Activated CD4-positive, alpha-beta memory T cell treated with anti-CD3 and anti-CD28 coated beads, Interleukin-2, amount 10 ng/mL, durations not matched to agents 7 days and 5 days (primary cell): ENCODE data around the gene PLA1A. TPM values are rescaled to one million over a fixed set of nuclear protein-coding genes. Genes with fewer than 3 reads are reported as not detected.
"Not testable (repeated sequence)": the region's sequence is repeated elsewhere in the genome, so short reads cannot be mapped to it uniquely, and the experiment has no call there.

ENCODE experiments used
- CTCF ChIA-PET: fragments of 350-600 bp; sonication (Branson Sonifier 250); formaldehyde crosslinking; loops from one replicate; lab custom pipeline; 2021; ENCODE audit warnings: antibody characterized with exemption, inconsistent platforms; lab: Charles Lee
- POLR2A ChIA-PET: fragments of 350-600 bp; sonication (Branson Sonifier 250); formaldehyde crosslinking; loops from one replicate; lab custom pipeline; 2021; ENCODE audit warnings: antibody characterized with exemption; lab: Charles Lee
- DNase-seq: peaks from one replicate; pipeline ENCODE4 v3.0.0-alpha.2; 2020
- H3K27ac Mint-ChIP-seq: one replicate; pipeline ENCODE4 v1.8.0; 2021; ENCODE audit warnings: mild to moderate bottlenecking, mixed read lengths
- H3K27me3 Mint-ChIP-seq: one replicate; pipeline ENCODE4 v1.8.0; 2021; ENCODE audit warnings: mixed read lengths
- H3K36me3 Mint-ChIP-seq: one replicate; pipeline ENCODE4 v1.8.0; 2021; ENCODE audit warnings: low read depth, mixed read lengths
- H3K4me1 Mint-ChIP-seq: one replicate; pipeline ENCODE4 v1.8.0; 2021; ENCODE audit warnings: mixed read lengths
- H3K4me3 Mint-ChIP-seq: one replicate; pipeline ENCODE4 v1.8.0; 2021; ENCODE audit warnings: mild to moderate bottlenecking, mixed read lengths
- H3K9me3 Mint-ChIP-seq: one replicate; pipeline ENCODE4 v1.8.0; 2021; ENCODE audit warnings: mixed read lengths
- total RNA-seq, 2 experiments: library from RNA; stranded (reverse); gene quantifications; one replicate each; pipeline ENCODE4 v1.2.3, GENCODE V29; 2021

Gene PLA1A
- total RNA-seq, 2 experiments from 2014 or later: 0.25 TPM; not detected in 1

DNA sequence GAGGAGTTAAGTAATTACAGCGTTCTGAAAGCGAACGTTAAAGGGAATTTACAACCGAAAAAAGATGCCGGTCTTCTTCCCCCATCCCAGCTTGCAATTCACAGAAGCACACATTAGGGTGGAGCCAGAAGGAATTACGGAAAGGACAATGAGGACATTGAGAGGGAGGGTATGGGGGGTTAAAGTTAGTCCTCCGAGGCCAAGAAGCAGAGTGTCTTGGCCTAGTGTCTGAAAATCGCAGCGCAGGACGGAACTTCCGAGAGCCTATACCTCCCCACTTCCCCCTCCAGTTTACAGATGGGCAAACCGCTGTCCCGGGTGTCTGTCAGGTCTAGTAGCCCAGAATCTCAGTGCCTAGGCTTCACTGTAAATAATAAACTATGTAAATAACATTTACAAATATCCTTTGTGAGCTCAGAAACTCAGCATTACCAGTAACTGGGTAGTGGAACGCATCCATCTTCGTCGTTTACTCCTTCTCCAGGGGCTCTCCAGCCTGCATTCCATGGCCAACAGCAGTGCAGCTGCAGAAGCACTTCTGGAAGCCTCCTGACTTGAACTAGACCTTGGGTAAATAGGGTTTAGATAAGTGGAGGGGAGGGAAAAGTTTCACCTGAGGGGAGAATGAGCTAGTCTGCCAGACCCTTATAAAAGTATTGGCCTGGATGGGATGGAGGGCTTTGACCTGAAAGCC is 17.5 kb upstream of the PLA1A start:
- ChIA-PET CTCF (interaction anchor here (0.9 to 4.8 kb wide), 3 partner anchors 20 to 21 kb away, joined by 3 to 21 read pairs (median 3); partner anchors contain the start of gene CD80), POLR2A (interaction anchor here (0.6 to 3.9 kb wide), 10 partner anchors 8 to 262 kb away, joined by 3 to 31 read pairs (median 3); partner anchors contain the start of genes CD80, COX17, POGLUT1 and TMEM39A)
- Mint-ChIP-seq H3K36me3 (peaks cover 4% of the 10 kb centered on the region), H3K27me3 (no peaks in the 10 kb centered on the region), H3K4me3 (peak overlapping the region; percentile 87), H3K9me3 (no peaks in the 10 kb centered on the region), H3K4me1 (peaks cover 31% of the 10 kb centered on the region), H3K27ac (peak overlapping the region; percentile 83)
- no peak for DNase-seq

DNA sequence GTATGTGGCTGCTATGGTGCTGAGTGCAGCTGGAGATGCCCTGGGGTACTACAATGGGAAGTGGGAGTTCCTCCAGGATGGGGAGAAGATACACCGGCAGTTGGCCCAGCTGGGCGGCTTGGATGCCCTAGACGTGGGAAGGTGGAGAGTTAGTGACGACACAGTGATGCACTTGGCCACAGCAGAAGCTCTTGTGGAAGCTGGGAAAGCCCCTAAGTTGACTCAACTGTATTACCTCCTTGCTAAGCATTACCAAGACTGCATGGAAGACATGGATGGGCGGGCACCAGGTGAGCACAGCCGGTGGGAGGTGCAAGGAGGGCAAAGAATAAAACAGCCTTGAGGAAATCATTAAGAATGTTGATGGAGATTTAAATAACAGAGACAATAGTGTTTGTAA is 15.5 kb upstream of the PLA1A start:
- Mint-ChIP-seq H3K27me3 (no peaks in the 10 kb centered on the region), H3K4me1 (peaks cover 33% of the 10 kb centered on the region), H3K36me3 (peaks cover 4% of the 10 kb centered on the region), H3K9me3 (no peaks in the 10 kb centered on the region), H3K27ac (no peak overlapping the region), H3K4me3 (no peak overlapping the region)
- ChIA-PET POLR2A (interaction anchor here (1.0 to 3.9 kb wide), 3 partner anchors 17 to 36 kb away, joined by 3 to 31 read pairs (median 3); partner anchors contain the start of gene CD80), CTCF (interaction anchor here (0.6 to 1.2 kb wide), 2 partner anchors 22 to 63 kb away, joined by 3 to 4 read pairs; no protein-coding TSS in a partner anchor)
- peak; percentile 43 for DNase-seq

DNA sequence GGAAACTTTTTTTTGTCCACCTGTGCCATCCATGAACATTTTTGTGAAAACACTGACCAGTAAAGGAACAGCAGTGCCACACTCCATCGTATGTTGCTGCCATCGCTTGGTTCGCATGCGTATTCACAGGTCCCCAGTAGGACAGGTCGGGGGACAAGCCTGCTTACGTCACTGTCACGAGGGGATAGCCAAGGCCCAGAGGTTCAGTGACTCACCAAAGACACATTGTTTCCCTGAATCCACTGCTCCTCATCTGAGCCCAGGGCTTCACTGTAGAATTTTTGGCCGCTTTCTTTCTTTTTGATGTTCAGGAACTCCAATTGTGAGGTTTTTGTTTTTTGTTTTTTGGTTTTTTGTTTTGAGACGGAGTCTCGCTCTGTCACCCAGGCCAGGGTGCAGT is 12.5 kb upstream of the PLA1A start:
- H3K4me3 Mint-ChIP-seq: no peak overlapping the region
- peaks cover 29% of the 10 kb centered on the region for H3K36me3 Mint-ChIP-seq
- DNase-seq: no peak
- H3K27me3 Mint-ChIP-seq: peaks cover 4% of the 10 kb centered on the region
- no peak overlapping the region for H3K27ac Mint-ChIP-seq
- peaks cover 11% of the 10 kb centered on the region for H3K9me3 Mint-ChIP-seq
- H3K4me1 Mint-ChIP-seq: peaks cover 45% of the 10 kb centered on the region
- CTCF ChIA-PET: no interaction called here
- POLR2A ChIA-PET: interaction anchor here (1.0 to 1.9 kb wide), 2 partner anchors 79 to 122 kb away, joined by 3 to 7 read pairs; partner anchors contain the start of gene TMEM39A

DNA sequence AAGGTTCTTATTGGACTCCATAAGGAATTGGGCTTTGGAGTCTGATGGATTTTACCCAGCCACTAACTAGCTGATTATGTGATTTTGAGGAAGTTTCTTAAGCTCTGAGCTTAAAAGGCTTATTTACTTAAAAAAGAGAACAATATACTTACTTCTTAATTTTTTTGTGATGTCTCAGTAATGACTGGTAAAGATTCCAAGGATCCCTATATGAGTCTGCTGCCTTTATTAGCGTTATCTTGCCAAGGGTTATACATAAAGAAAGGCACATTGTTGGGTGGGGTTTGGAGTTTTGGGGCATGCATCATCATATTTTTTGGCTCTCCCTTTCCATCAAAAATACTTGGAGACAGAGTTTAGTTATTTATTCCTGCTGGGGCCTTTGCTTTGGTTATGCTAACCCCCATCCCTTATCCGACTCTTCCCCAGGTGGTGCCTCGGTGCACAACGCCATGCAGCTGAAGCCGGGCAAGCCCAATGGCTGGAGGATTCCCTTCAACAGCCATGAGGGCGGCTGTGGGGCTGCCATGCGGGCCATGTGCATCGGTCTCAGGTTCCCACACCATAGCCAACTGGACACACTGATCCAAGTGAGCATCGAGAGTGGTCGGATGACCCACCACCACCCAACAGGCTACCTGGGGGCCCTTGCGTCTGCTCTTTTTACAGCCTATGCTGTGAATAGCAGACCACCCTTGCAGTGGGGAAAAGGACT is 11.7 kb upstream of the PLA1A start:
- Mint-ChIP-seq H3K9me3 (peaks cover 19% of the 10 kb centered on the region), H3K4me3 (no peak overlapping the region), H3K27me3 (peaks cover 4% of the 10 kb centered on the region), H3K36me3 (peaks cover 36% of the 10 kb centered on the region), H3K27ac (no peak overlapping the region), H3K4me1 (peaks cover 40% of the 10 kb centered on the region)
- no peak for DNase-seq
- CTCF ChIA-PET: interaction anchor here (3.1 kb wide), 1 partner anchor 15 kb away, joined by 12 read pairs; no protein-coding TSS in a partner anchor
- POLR2A ChIA-PET: interaction anchor here (1.7 to 1.9 kb wide), 2 partner anchors 91 to 122 kb away, joined by 4 to 7 read pairs; partner anchors contain the start of genes COX17 and TMEM39A

DNA sequence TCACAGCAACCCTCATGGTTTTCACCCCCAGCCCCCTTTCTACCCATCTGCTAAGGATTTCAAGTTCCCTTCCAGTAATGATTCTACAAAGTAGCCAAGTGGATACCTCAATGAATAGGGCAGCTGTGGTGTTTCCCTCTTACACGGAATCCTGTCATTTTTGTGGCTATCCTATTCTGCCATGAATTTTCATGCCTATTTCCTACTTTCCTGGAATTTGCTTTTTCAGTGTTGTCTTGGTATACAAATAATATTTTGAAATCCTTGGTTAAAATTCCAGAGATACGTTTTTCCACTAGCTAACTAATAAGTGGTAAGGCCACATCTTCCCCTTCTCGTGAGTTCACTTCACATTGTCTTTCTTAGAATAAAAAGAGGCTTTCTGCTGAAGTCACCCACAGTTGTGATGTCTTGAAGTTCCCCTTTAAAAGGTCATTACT is 10.9 kb upstream of the PLA1A start:
- POLR2A ChIA-PET: interaction anchor here (1.7 kb wide), 1 partner anchor 90 kb away, joined by 4 read pairs; the partner anchor contains the start of gene COX17
- Mint-ChIP-seq H3K36me3 (peaks cover 37% of the 10 kb centered on the region), H3K4me1 (peaks cover 35% of the 10 kb centered on the region), H3K9me3 (peaks cover 19% of the 10 kb centered on the region), H3K4me3 (no peak overlapping the region), H3K27ac (no peak overlapping the region), H3K27me3 (peaks cover 4% of the 10 kb centered on the region)
- CTCF ChIA-PET: interaction anchor here (3.1 kb wide), 1 partner anchor 14 kb away, joined by 12 read pairs; no protein-coding TSS in a partner anchor
- DNase-seq: no peak

DNA sequence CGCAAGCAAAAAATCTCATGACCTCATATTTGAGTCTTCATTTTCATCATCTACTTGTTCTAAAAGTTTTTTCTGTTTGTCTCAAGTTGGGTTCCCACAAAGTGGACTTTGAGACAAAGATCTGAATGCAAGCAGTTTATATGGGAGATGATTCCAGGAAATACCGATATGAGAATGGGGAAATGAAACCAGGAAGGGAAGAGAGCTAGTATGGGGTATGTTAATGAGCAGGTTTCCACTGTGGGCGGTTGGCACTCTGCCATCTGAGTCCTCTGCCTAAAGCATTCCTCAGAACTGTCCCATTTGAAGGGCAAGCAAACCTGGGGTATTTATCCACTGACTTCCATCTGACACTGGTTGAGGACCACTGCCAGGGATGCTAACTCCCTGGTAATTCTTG is 9.6 kb upstream of the PLA1A start:
- Mint-ChIP-seq H3K27me3 (peaks cover 6% of the 10 kb centered on the region), H3K27ac (no peak overlapping the region), H3K4me3 (no peak overlapping the region), H3K9me3 (peaks cover 19% of the 10 kb centered on the region), H3K4me1 (peaks cover 26% of the 10 kb centered on the region), H3K36me3 (peaks cover 33% of the 10 kb centered on the region)
- no peak for DNase-seq
- ChIA-PET POLR2A (interaction anchor here (0.7 to 1.7 kb wide), 2 partner anchors 13 to 89 kb away, joined by 3 to 4 read pairs; partner anchors contain the start of gene COX17), CTCF (interaction anchor here (0.6 to 3.1 kb wide), 3 partner anchors 12 to 29 kb away, joined by 3 to 12 read pairs (median 4); partner anchors contain the start of gene CD80)

DNA sequence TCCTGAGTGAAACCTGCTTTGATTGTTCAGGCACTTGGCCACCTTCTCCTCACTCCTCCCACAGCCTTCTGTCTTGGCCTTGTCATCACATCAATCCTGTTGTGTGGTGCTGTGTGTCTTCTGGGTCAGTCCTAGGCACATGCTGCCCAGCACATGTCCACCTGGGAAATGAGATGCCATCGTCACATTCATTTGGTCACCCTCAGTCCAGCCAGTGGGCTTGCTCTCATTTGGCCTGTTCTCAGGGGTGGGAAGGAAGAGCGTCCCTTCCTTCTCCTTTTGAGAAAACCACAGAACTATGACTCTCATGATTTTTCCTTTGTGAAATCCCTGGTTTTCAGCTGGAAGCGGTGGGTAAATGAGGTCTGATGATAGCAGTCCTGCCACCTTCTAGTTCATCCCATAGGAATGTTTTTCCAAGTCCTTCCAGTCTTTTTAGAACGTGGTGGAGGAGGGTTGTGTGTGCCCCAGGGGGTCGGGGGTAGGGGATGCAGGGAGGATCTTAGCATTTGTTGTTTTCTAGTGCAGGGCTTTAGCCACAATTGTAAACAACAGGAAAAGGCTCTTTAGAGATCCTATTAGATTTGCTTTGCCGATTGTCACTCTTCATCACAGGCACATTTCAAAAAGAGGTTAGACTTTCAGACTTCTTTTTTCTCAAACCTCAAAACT is 8.4 kb upstream of the PLA1A start:
- CTCF ChIA-PET: interaction anchor here (0.6 to 3.1 kb wide), 2 partner anchors 11 to 153 kb away, joined by 5 to 12 read pairs; no protein-coding TSS in a partner anchor

DNA sequence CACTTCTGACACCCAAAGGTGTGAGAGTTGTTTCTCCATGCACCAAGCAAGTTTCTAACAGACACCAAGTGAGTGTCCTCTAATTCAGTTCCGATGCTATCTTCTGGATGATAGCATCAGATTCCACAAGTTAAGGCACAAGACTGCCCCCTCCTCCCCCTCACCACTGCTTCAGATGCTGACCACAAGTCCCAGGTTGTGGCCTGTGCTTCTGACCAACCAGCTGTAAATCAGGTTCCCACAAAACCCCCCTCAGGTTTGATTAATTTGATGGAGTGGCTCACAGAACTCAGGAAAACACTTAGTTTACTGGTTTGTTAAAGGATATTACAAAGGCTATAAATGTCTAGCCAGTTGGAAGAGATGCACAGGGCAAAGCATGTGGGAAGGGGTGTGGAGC is 7.0 kb upstream of the PLA1A start:
- H3K4me1 Mint-ChIP-seq: peaks cover 27% of the 10 kb centered on the region
- peaks cover 7% of the 10 kb centered on the region for H3K27me3 Mint-ChIP-seq
- H3K27ac Mint-ChIP-seq: no peak overlapping the region
- ChIA-PET POLR2A (interaction anchor here (1.3 kb wide), 1 partner anchor 11 kb away, joined by 3 read pairs; no protein-coding TSS in a partner anchor), CTCF (no interaction called here)
- DNase-seq: no peak
- peaks cover 33% of the 10 kb centered on the region for H3K36me3 Mint-ChIP-seq
- H3K4me3 Mint-ChIP-seq: no peak overlapping the region
- H3K9me3 Mint-ChIP-seq: peaks cover 19% of the 10 kb centered on the region

More for the DNA sequence above, 8.4 kb upstream of the PLA1A start:
- POLR2A ChIA-PET: interaction anchor here (1.3 kb wide), 1 partner anchor 9 kb away, joined by 3 read pairs; no protein-coding TSS in a partner anchor
- Mint-ChIP-seq H3K9me3 (peaks cover 19% of the 10 kb centered on the region), H3K27ac (no peak overlapping the region), H3K4me3 (no peak overlapping the region), H3K4me1 (peaks cover 26% of the 10 kb centered on the region), H3K36me3 (peaks cover 33% of the 10 kb centered on the region), H3K27me3 (peaks cover 7% of the 10 kb centered on the region)
- no peak for DNase-seq

DNA sequence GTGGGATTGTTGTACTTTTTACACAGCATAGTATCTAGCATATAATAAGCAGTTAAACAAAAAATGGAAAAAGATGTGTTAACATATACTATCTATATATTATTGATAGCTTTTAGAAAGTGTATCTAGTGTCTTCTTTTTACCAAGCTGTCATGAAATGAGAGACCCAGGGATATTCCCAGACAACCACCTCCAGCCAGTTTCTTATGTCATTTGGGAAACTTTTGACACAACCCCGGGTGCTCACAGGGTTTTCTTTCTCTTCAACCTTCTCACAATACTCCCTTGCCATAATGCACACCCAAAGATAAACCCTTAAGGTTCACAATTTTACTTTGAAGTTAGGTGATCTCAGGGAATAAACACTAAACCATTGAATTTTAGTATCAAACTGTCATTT is 4.8 kb upstream of the PLA1A start:
- no peak for DNase-seq
- Mint-ChIP-seq H3K4me3 (no peak overlapping the region), H3K27me3 (peaks cover 7% of the 10 kb centered on the region), H3K36me3 (peaks cover 28% of the 10 kb centered on the region), H3K9me3 (peaks cover 19% of the 10 kb centered on the region), H3K4me1 (peaks cover 37% of the 10 kb centered on the region), H3K27ac (no peak overlapping the region)
- CTCF ChIA-PET: no interaction called here
- POLR2A ChIA-PET: no interaction called here

DNA sequence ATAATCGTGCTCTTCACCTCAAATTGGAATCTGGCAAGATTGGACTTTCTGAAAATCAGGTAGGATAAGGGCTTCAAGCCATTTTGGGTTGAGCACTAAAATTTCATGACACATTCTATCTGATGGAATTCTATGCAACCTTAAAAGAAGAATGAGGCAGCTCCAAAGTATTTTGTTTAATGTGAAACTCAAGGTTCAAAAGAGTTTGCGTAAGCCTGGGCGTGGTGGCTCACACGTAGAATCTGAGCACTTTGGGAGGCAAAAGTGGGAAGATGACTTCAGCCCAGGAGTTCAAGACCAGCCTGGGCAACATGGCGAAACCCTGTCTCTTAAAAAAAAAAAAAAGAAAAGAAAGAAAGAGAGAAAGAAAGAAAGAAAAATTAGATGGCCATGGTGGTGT is 3.6 kb upstream of the PLA1A start:
- CTCF ChIA-PET: no interaction called here
- POLR2A ChIA-PET: no interaction called here
- H3K4me3 Mint-ChIP-seq: no peak overlapping the region

DNA sequence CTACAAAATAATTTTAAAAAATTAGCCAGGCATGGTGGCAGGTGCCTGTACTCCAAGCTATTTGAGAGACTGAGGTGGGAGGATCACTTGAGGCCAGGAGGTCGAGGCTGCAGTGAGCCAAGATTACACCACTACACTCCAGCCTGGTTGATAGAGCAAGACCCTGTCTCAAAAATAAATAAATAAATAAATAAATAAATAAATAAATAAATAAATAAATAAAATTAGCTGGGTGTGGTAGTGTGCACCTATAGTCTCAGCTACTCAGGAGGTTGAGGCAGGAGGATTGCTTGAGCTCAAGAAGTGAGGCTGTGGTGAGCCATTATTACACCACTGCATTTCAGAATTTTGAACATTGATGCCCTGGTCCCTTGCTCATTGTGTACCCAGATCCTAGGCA is 2.8 kb upstream of the PLA1A start:
- not testable (repeated sequence) for H3K27ac Mint-ChIP-seq, H3K27me3 Mint-ChIP-seq

More for the DNA sequence above, 3.6 kb upstream of the PLA1A start:
- Mint-ChIP-seq H3K36me3 (peaks cover 19% of the 10 kb centered on the region), H3K27ac (no peak overlapping the region), H3K4me1 (peaks cover 34% of the 10 kb centered on the region), H3K27me3 (peaks cover 5% of the 10 kb centered on the region), H3K9me3 (peaks cover 15% of the 10 kb centered on the region)
- no peak for DNase-seq

More for the DNA sequence above, 2.8 kb upstream of the PLA1A start:
- POLR2A ChIA-PET, H3K4me3 Mint-ChIP-seq, DNase-seq: not testable (repeated sequence)
- peaks cover 35% of the 10 kb centered on the region for H3K4me1 Mint-ChIP-seq
- peaks cover 11% of the 10 kb centered on the region for H3K36me3 Mint-ChIP-seq
- peaks cover 11% of the 10 kb centered on the region for H3K9me3 Mint-ChIP-seq
- CTCF ChIA-PET: interaction anchor here (0.6 to 1.5 kb wide), 2 partner anchors 86 to 579 kb away, joined by 3 to 4 read pairs; no protein-coding TSS in a partner anchor
